Activated CD4-positive, alpha-beta T cell treated with anti-CD3 and anti-CD28 coated beads, Interleukin-2, amount 50 U/mL, for 48 hours (primary cell): ENCODE data around the gene SLIT1.

ENCODE experiments used
- DNase-seq, 2 experiments: peaks; one replicate each; pipeline ENCODE4 v3.0.0-alpha.2; 2020

SLIT1 gene

GRCh38 chr10:97138174-97138573 is 47.6 kb downstream of the SLIT1 start:
- DNase-seq: peak in 1 of 2 experiments; percentile 4

- DNase-seq: no peak
These were observed 49.0 kb downstream of the SLIT1 start for GRCh38 chr10:97136756-97137155.

- DNase-seq: no peak
These were observed 50.3 kb downstream of the SLIT1 start for GRCh38 chr10:97135464-97135863.

GRCh38 chr10:97134983-97135382 is 50.8 kb downstream of the SLIT1 start:
- no peak for DNase-seq

- DNase-seq: no peak
These were observed 51.6 kb downstream of the SLIT1 start for GRCh38 chr10:97134110-97134509.

GRCh38 chr10:97132273-97132672 is 53.5 kb downstream of the SLIT1 start:
- DNase-seq: no peak

GRCh38 chr10:97131666-97132065 is 54.1 kb downstream of the SLIT1 start:
- no peak for DNase-seq

- DNase-seq: no peak
These were observed 54.6 kb downstream of the SLIT1 start for GRCh38 chr10:97131181-97131628.

GRCh38 chr10:97129666-97130065 is 56.1 kb downstream of the SLIT1 start:
- no peak for DNase-seq

GRCh38 chr10:97128516-97129154 is 57.1 kb downstream of the SLIT1 start:
- no peak for DNase-seq

GRCh38 chr10:97128039-97128492 is 57.7 kb downstream of the SLIT1 start:
- DNase-seq: no peak

GRCh38 chr10:97127509-97127908 is 58.2 kb downstream of the SLIT1 start:
- no peak for DNase-seq

- DNase-seq: no peak
These were observed 61.5 kb downstream of the SLIT1 start for GRCh38 chr10:97124211-97124610.

- DNase-seq: no peak
These were observed 62.0 kb downstream of the SLIT1 start for GRCh38 chr10:97123765-97124164.

- no peak for DNase-seq
These were observed 64.7 kb downstream of the SLIT1 start for GRCh38 chr10:97121041-97121440.

- no peak for DNase-seq
These were observed 65.4 kb downstream of the SLIT1 start for GRCh38 chr10:97120370-97120769.

GRCh38 chr10:97119058-97119745 is 66.6 kb downstream of the SLIT1 start:
- DNase-seq: no peak

- DNase-seq: no peak
These were observed 68.4 kb downstream of the SLIT1 start for GRCh38 chr10:97117372-97117771.

GRCh38 chr10:97116462-97117162 is 69.1 kb downstream of the SLIT1 start:
- DNase-seq: no peak

- DNase-seq: no peak
These were observed 69.9 kb downstream of the SLIT1 start for GRCh38 chr10:97115846-97116245.

- no peak for DNase-seq
These were observed 74.1 kb downstream of the SLIT1 start for GRCh38 chr10:97111615-97112014.

- DNase-seq: no peak
These were observed 76.2 kb downstream of the SLIT1 start for GRCh38 chr10:97109547-97109946.

- DNase-seq: no peak
These were observed 78.2 kb downstream of the SLIT1 start for GRCh38 chr10:97107551-97107950.

GRCh38 chr10:97106207-97106606 is 79.6 kb downstream of the SLIT1 start:
- no peak for DNase-seq
